ENCODE measurements around the gene SLC9B2. TPM values are rescaled to one million over a fixed set of nuclear protein-coding genes. Genes with fewer than 3 reads are reported as not detected.
A peak's percentile ranks its signal among the peaks of the same experiment; 100 is the strongest.

SLC9B2 gene
- total RNA-seq, 1 donor from 2014 or later, result 14.6 TPM

GRCh38 chr4:103099691-103100392, 23.3 kb upstream of the SLC9B2 start, which contains the start of gene BDH2:
Gene BDH2 (minus strand): TSS chr4:103099834. CDS start chr4:103096254, 3,580 bp downstream.
- Mint-ChIP-seq H3K36me3 (peaks cover 5% of the 10 kb centered on the region), H3K4me1 (peaks cover 24% of the 10 kb centered on the region), H3K27ac (peak within 1 kb of the TSS; percentile 89), H3K4me3 (peak within 1 kb of the TSS; percentile 92), H3K27me3 (ENCODE audit: insufficient read depth, low read depth) (peaks cover 4% of the 10 kb centered on the region), H3K9me3 (no peaks in the 10 kb centered on the region)
- Histone ChIP-seq H3K4me3 (peak within 1 kb of the TSS; percentile 77), H3K4me1 (peaks cover 14% of the 10 kb centered on the region), H3K27me3 (no peaks in the 10 kb centered on the region), H3K9ac (peak within 1 kb of the TSS; percentile 54), H3F3A (ENCODE audit: low read depth) (peaks cover 5% of the 10 kb centered on the region), H3K9me3 (ENCODE audit: low read depth) (no peaks in the 10 kb centered on the region), H3K79me2 (ENCODE audit: low read depth) (no peaks in the 10 kb centered on the region), H3K27ac (no peak within 1 kb of the TSS), H2AFZ (replicated peaks) (peak within 1 kb of the TSS; percentile 92), H4K20me1 (ENCODE audit: low read depth) (no peaks in the 10 kb centered on the region), H3K4me2 (peak within 1 kb of the TSS; percentile 87), H3K36me3 (no peaks in the 10 kb centered on the region)
- TF ChIP-seq EZH2 (IDR thresholded peaks at IDR 0.05) (no peak), EZH2phosphoT487 (IDR thresholded peaks at IDR 0.05) (no peak), CTCF (IDR thresholded peaks at IDR 0.05) (peak; percentile 84)
- peak; percentile 92 for DNase-seq (ENCODE audit: low spot score)

- Histone ChIP-seq H3K4me1 (peaks cover 14% of the 10 kb centered on the region), H3F3A (ENCODE audit: low read depth) (peaks cover 5% of the 10 kb centered on the region), H3K9ac (peak overlapping the region; percentile 54), H3K4me2 (peak overlapping the region; percentile 87), H4K20me1 (ENCODE audit: low read depth) (no peaks in the 10 kb centered on the region), H3K27me3 (no peaks in the 10 kb centered on the region), H2AFZ (replicated peaks) (peak overlapping the region; percentile 92), H3K27ac (no peak overlapping the region), H3K36me3 (no peaks in the 10 kb centered on the region), H3K9me3 (ENCODE audit: low read depth) (no peaks in the 10 kb centered on the region), H3K4me3 (peak overlapping the region; percentile 77), H3K79me2 (ENCODE audit: low read depth) (no peaks in the 10 kb centered on the region)
- Mint-ChIP-seq H3K4me1 (peaks cover 24% of the 10 kb centered on the region), H3K4me3 (peak overlapping the region; percentile 92), H3K9me3 (no peaks in the 10 kb centered on the region), H3K36me3 (peaks cover 5% of the 10 kb centered on the region), H3K27me3 (ENCODE audit: insufficient read depth, low read depth) (peaks cover 4% of the 10 kb centered on the region), H3K27ac (peak overlapping the region; percentile 89)
- DNase-seq (ENCODE audit: low spot score), result no peak
- no peak for TF ChIP-seq EZH2phosphoT487 (IDR thresholded peaks at IDR 0.05)
- no peak for TF ChIP-seq EZH2 (IDR thresholded peaks at IDR 0.05)
- TF ChIP-seq CTCF (IDR thresholded peaks at IDR 0.05), result no peak
These were observed 22.3 kb upstream of the SLC9B2 start for GRCh38 chr4:103098756-103099440.

DNA sequence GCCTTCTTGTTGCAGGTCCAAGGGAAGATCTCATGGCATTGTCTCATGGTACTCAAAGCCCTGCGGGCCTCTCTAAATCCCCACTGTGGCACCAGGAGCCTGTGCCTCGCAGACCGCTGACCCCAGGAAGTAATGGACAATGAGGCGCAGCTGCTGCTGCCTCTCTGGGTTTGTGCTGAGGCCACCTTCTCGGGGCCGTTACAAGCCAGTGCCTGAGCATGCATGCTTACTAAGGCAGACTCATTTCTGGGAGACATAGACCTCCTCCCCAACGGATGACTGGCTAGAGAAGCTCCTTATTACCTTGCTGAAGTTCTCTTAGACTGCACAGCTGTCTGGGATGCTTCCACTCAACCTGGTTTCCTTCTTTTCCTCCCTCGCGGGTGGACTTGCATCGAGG, 21.8 kb upstream of the SLC9B2 start:
- peaks cover 5% of the 10 kb centered on the region for H3K36me3 Mint-ChIP-seq

More for the DNA sequence above, 21.8 kb upstream of the SLC9B2 start:
- H4K20me1 ChIP-seq (ENCODE audit: low read depth), result no peaks in the 10 kb centered on the region
- no peak overlapping the region for H3K4me3 ChIP-seq
- H3K9me3 Mint-ChIP-seq, result no peaks in the 10 kb centered on the region
- no peak overlapping the region for H3K9ac ChIP-seq
- H3K27me3 ChIP-seq, result no peaks in the 10 kb centered on the region
- peak overlapping the region; percentile 42 for H3K27ac Mint-ChIP-seq
- no peaks in the 10 kb centered on the region for H3K79me2 ChIP-seq (ENCODE audit: low read depth)
- H3K4me3 Mint-ChIP-seq, result peak overlapping the region; percentile 92
- H3K27me3 Mint-ChIP-seq (ENCODE audit: insufficient read depth, low read depth), result peaks cover 4% of the 10 kb centered on the region
- no peaks in the 10 kb centered on the region for H3K36me3 ChIP-seq
- peaks cover 5% of the 10 kb centered on the region for H3F3A ChIP-seq (ENCODE audit: low read depth)
- peak; percentile 36 for DNase-seq (ENCODE audit: low spot score)
- H3K4me1 ChIP-seq, result peaks cover 14% of the 10 kb centered on the region
- no peaks in the 10 kb centered on the region for H3K9me3 ChIP-seq (ENCODE audit: low read depth)
- no peak for TF ChIP-seq EZH2phosphoT487 (IDR thresholded peaks at IDR 0.05)
- TF ChIP-seq EZH2 (IDR thresholded peaks at IDR 0.05), result no peak
- no peak for TF ChIP-seq CTCF (IDR thresholded peaks at IDR 0.05)
- H3K4me1 Mint-ChIP-seq, result peaks cover 24% of the 10 kb centered on the region
- H3K4me2 ChIP-seq, result peak overlapping the region; percentile 87
- H2AFZ ChIP-seq (replicated peaks), result no peak overlapping the region
- H3K27ac ChIP-seq, result no peak overlapping the region

Data from neural progenitor cell (in vitro differentiated cells).